ENCODE results near the gene PIEZO2.

The PIEZO2 gene

DNA sequence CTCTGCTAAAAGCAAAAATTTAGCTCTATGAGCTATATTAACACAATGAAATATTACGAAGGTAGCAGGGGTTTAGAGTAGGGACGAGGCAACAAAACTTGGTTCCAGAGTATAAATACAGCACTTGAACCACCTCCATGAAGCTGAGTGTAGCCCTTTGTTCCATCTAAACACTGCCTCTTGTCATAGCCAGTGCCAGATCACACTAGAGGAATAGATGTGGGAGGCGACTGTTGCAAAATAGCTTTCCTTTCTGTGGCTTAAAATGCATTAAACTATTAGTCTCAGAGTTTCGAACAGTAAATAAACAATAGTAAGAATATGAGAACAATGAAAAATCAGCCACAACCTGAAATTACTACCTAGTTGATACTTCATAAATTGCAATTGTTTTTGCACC lies 29.8 kb downstream of the PIEZO2 start:
- no peak for DNase-seq
- in situ Hi-C loops (cut with MboI; ENCODE audit: low pct_unique_long_range_greater_than_20kb, low sequenced_read_pairs), result no loop called here

DNA sequence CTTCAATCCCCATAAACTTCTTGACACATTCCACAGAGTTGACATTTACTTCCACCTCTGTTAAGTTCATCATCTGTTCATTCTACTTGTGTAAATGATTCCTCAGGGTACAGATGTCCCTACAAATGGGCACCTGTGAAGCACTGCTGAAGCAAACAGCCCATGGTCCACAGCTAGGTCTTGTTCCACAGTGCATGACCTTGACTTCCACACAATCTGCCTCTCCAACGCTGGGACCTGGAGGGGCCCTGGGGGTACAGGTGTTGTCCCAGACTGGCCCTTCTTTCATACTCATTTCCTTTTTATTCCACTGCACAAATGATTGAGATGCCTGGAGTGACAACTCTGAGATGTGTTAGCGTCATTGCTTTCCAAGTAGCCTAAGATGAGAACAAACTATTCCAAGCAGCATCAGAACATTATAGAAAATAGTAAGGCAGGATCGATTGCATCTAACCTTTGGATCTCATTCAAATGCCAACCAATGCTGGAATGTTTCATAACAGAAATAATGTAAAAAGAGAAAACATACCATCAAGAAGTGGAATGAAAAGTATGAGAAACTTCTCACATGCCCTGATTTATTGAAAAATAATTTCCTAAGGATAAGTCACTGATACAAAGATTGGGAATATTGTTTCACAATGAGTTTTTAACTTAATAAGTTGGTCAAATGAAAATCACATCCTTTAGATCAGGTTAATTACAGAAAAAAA lies 31.2 kb downstream of the PIEZO2 start:
- in situ Hi-C loops (cut with MboI; ENCODE audit: low pct_unique_long_range_greater_than_20kb, low sequenced_read_pairs), result no loop called here
- no peak for DNase-seq

GRCh38 chr18:11115276-11115675 lies 34.1 kb downstream of the PIEZO2 start:
- DNase-seq, result no peak
- in situ Hi-C loops (cut with MboI; ENCODE audit: low pct_unique_long_range_greater_than_20kb, low sequenced_read_pairs), result no loop called here

DNA sequence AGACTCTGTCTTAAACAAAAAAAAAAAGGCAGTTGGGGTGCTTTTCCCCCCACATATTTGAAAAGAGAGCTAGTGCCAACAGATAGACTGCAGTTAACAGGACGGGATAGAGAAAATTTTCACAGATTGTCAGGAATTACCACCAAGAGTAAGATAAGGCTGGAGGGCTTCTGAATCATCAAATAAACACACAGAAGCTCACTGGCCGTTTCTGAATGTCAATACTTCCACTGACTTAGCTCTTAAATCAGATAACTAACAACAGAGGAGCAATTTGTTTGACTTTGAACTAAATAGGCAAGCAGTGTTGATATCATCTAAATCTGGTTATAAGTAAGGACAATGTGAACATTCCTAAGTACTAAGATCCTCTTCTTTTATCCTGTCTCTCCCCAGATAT lies 34.7 kb downstream of the PIEZO2 start:
- DNase-seq, result no peak
- in situ Hi-C loops (cut with MboI; ENCODE audit: low pct_unique_long_range_greater_than_20kb, low sequenced_read_pairs), result no loop called here

DNA sequence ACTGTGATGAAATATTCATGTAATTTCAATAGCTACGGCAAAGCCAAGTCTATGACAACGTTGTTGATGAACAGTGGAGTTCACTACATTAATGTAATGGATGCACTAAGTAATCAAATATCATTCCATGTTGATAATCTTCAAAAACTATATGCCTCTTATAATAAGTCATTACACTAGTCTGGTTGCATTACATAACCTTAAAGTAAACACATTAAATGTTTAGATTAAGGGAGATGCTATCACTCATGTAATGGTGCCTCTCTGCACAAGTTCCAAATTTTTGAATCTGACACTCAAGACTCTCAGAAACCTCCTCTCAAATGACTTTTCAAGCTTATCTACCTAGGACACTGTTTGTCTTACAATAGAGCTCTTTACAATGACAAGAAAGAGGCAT lies 35.4 kb downstream of the PIEZO2 start:
- in situ Hi-C loops (cut with MboI; ENCODE audit: low pct_unique_long_range_greater_than_20kb, low sequenced_read_pairs), result no loop called here
- no peak for DNase-seq

- in situ Hi-C loops (cut with MboI; ENCODE audit: low pct_unique_long_range_greater_than_20kb, low sequenced_read_pairs), result no loop called here
Measured at GRCh38 chr18:11113046-11113548, 36.3 kb downstream of the PIEZO2 start.

GRCh38 chr18:11112286-11112685 lies 37.1 kb downstream of the PIEZO2 start:
- DNase-seq, result no peak
- in situ Hi-C loops (cut with MboI; ENCODE audit: low pct_unique_long_range_greater_than_20kb, low sequenced_read_pairs), result no loop called here

More at GRCh38 chr18:11113046-11113548, 36.3 kb downstream of the PIEZO2 start:
- DNase-seq, result no peak

DNA sequence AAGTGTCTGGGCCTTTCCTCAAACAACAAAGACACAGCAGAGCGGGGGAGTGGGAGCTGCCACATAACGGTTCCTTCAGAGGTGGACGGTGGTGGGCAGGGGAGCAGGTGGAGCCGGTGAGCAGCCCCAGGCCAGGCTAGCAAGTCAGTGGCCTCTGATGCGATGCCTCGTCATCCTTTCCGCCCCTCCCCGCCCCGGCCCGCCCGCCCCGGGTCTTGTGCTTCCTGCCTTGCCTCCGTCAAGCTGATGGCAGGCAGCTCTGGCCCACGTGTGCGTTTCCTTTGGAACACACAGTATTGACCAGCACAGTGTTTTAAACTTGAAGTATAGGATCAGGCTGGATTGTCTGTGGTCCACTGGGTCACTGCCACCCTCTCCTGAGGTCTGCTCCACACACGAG lies 38.9 kb downstream of the PIEZO2 start:
- in situ Hi-C loops (cut with MboI; ENCODE audit: low pct_unique_long_range_greater_than_20kb, low sequenced_read_pairs), result no loop called here
- no peak for DNase-seq

- in situ Hi-C loops (cut with MboI; ENCODE audit: low pct_unique_long_range_greater_than_20kb, low sequenced_read_pairs), result no loop called here
- no peak for DNase-seq
Measured at GRCh38 chr18:11108947-11109346, 40.4 kb downstream of the PIEZO2 start.

- DNase-seq, result no peak
- in situ Hi-C loops (cut with MboI; ENCODE audit: low pct_unique_long_range_greater_than_20kb, low sequenced_read_pairs), result no loop called here
Measured at GRCh38 chr18:11106894-11107293, 42.5 kb downstream of the PIEZO2 start.

- in situ Hi-C loops (cut with MboI; ENCODE audit: low pct_unique_long_range_greater_than_20kb, low sequenced_read_pairs), result no loop called here
- no peak for DNase-seq
Measured at GRCh38 chr18:11105463-11105862, 43.9 kb downstream of the PIEZO2 start.

- no peak for DNase-seq
- in situ Hi-C loops (cut with MboI; ENCODE audit: low pct_unique_long_range_greater_than_20kb, low sequenced_read_pairs), result no loop called here
Measured at GRCh38 chr18:11104307-11104706, 45.1 kb downstream of the PIEZO2 start.

GRCh38 chr18:11096839-11097750 lies 52.3 kb downstream of the PIEZO2 start:
- in situ Hi-C loops (cut with MboI; ENCODE audit: low pct_unique_long_range_greater_than_20kb, low sequenced_read_pairs), result no loop called here

GRCh38 chr18:11096411-11096810 lies 53.0 kb downstream of the PIEZO2 start:
- DNase-seq, result peak; percentile 27
- in situ Hi-C loops (cut with MboI; ENCODE audit: low pct_unique_long_range_greater_than_20kb, low sequenced_read_pairs), result no loop called here

More at GRCh38 chr18:11096839-11097750, 52.3 kb downstream of the PIEZO2 start:
- DNase-seq, result no peak

DNA sequence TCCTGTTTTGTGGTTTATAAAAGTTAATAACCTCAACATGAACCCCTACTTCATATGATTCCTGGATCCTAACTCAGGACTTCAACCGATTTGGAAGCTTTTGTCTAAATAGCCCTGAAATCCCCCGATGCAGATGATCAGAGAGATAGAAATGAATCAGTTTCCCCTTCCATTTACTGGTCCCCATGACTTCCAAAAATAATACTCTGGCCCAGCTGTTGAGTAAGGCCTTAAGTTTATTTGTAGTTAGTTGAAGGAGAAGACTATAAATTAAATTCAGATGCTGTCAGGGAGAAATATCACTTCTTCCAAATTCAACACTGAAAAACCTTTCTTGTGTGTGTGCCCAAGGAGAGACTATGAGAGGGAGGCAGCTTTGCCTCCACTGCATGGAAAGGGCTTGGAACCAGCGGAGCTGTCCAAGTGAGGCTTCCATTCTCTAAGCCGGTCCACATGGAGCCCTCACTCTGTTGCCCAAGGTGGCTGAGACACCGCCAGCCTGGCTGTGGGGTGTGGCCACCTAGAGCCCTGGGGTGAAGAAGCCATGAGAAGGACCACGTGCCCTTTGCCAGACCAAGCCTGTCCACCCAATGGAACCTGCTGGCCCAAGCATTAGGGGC lies 53.6 kb downstream of the PIEZO2 start:
- no peak for DNase-seq
- in situ Hi-C loops (cut with MboI; ENCODE audit: low pct_unique_long_range_greater_than_20kb, low sequenced_read_pairs), result no loop called here

GRCh38 chr18:11095211-11095610 lies 54.2 kb downstream of the PIEZO2 start:
- in situ Hi-C loops (cut with MboI; ENCODE audit: low pct_unique_long_range_greater_than_20kb, low sequenced_read_pairs), result no loop called here
- no peak for DNase-seq

GRCh38 chr18:11091746-11092145 lies 57.6 kb downstream of the PIEZO2 start:
- DNase-seq, result no peak
- in situ Hi-C loops (cut with MboI; ENCODE audit: low pct_unique_long_range_greater_than_20kb, low sequenced_read_pairs), result no loop called here

GRCh38 chr18:11089931-11090715 lies 59.2 kb downstream of the PIEZO2 start:
- peak; percentile 57 for DNase-seq
- in situ Hi-C loops (cut with MboI; ENCODE audit: low pct_unique_long_range_greater_than_20kb, low sequenced_read_pairs), result no loop called here

DNA sequence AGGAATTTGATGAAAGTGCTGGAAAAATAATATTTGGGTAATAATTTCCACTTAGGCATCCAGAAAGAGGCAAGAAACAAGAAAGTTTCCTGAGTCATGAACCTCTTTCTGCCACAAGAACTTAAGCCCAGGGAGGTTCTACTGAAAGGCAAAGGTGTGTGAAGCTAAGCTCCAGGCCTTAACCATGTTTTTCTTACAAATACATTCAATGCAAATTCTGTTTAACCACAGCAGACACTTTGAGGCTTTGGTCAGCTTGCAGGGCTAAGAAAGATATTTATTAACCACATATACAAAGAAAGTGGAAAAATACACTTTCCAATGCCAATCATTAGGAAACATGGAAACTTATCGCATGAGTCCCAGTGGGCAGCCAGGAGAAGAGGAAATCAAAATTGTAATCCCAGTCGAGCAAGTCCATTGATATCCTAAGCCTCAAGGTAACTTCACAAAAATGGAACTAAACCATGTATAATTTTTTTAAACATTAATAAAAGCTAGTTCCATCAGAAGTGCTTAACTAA lies 68.3 kb downstream of the PIEZO2 start:
- in situ Hi-C loops (cut with MboI; ENCODE audit: low pct_unique_long_range_greater_than_20kb, low sequenced_read_pairs), result no loop called here
- DNase-seq, result no peak

Measured in KBM-7 (cell line).